ENCODE results near the gene FSCN2. TPM values are rescaled to one million over a fixed set of nuclear protein-coding genes. Genes with fewer than 3 reads are reported as not detected.

The FSCN2 gene
- polyA plus RNA-seq, 1 donor (not counting 4 experiments of a cell fraction or from before 2014, with no cell fraction given), result not detected

GRCh38 chr17:81565231-81565630 lies 37.1 kb downstream of the FSCN2 start:
- Histone ChIP-seq H4K20me1 (ENCODE audit: control insufficient read depth, extremely low read depth, insufficient read depth, low read length) (peaks cover 3% of the 10 kb centered on the region), H3K27me3 (ENCODE audit: control insufficient read depth, extremely low read depth, insufficient read depth, low read length) (no peaks in the 10 kb centered on the region), H3K36me3 (ENCODE audit: control insufficient read depth in 2 of 2, extremely low read depth in 1 of 2, insufficient read depth in 2 of 2, low read length in 2 of 2) (peaks cover 23 to 53% of the 10 kb centered on the region in 2 experiments), H3K9me3 (ENCODE audit: control insufficient read depth, low read depth, low read length) (no peaks in the 10 kb centered on the region), H2AFZ (ENCODE audit: control insufficient read depth, low read length) (no peak overlapping the region), H3K4me2 (ENCODE audit: control insufficient read depth, extremely low read depth, insufficient read depth, low read depth, low read length) (no peak overlapping the region), H3K79me2 (ENCODE audit: control insufficient read depth, insufficient read depth, low read length) (peaks cover 3% of the 10 kb centered on the region), H3K4me3 (ENCODE audit: control insufficient read depth in 2 of 3, extremely low read depth in 1 of 3, insufficient read depth in 2 of 3, low read depth in 1 of 3, low read length in 3 of 3) (no peak overlapping the region), H3K9me1 (ENCODE audit: control insufficient read depth, extremely low read depth, insufficient read depth, low read length) (peaks cover 2% of the 10 kb centered on the region), H3K4me1 (ENCODE audit: control insufficient read depth, extremely low read depth, insufficient read depth, low read length) (peaks cover 26% of the 10 kb centered on the region), H3K27ac (ENCODE audit: control insufficient read depth, insufficient read depth, low read length) (no peak overlapping the region), H3K9ac (ENCODE audit: control insufficient read depth, extremely low read depth, insufficient read depth, low read length) (no peak overlapping the region)
- dilution Hi-C loops (cut with MboI; ENCODE audit: extremely low pct_ligation_motif_present, low sequenced_read_pairs), result no loop called here
- no peak for FAIRE-seq
- no peak for DNase-seq (ENCODE audit: low read depth, low spot score)
- no peak for TF ChIP-seq CTCF (optimal IDR thresholded peaks at IDR 0.05 in 1 of 3, IDR thresholded peaks at IDR 0.05 in 1 of 3, conservative IDR thresholded peaks at IDR 0.05 in 1 of 3; ENCODE audit: extremely low read depth in 1 of 3, insufficient read depth in 2 of 3, low read length in 3 of 3)
- no peak for TF ChIP-seq EZH2 (IDR thresholded peaks at IDR 0.05; ENCODE audit: low read length)

GRCh38 chr17:81566461-81567126 lies 38.4 kb downstream of the FSCN2 start:
- H2AFZ ChIP-seq (ENCODE audit: control insufficient read depth, low read length), result no peak overlapping the region
- dilution Hi-C loops (cut with MboI; ENCODE audit: extremely low pct_ligation_motif_present, low sequenced_read_pairs), result no loop called here
- H3K27ac ChIP-seq (ENCODE audit: control insufficient read depth, insufficient read depth, low read length), result peak overlapping the region; percentile 28
- H3K36me3 ChIP-seq (ENCODE audit: control insufficient read depth in 2 of 2, extremely low read depth in 1 of 2, insufficient read depth in 2 of 2, low read length in 2 of 2), result peaks cover 34 to 62% of the 10 kb centered on the region in 2 experiments
- no peak for TF ChIP-seq CTCF (optimal IDR thresholded peaks at IDR 0.05 in 1 of 3, IDR thresholded peaks at IDR 0.05 in 1 of 3, conservative IDR thresholded peaks at IDR 0.05 in 1 of 3; ENCODE audit: extremely low read depth in 1 of 3, insufficient read depth in 2 of 3, low read length in 3 of 3)
- no peak for TF ChIP-seq EZH2 (IDR thresholded peaks at IDR 0.05; ENCODE audit: low read length)
- peaks cover 3% of the 10 kb centered on the region for H4K20me1 ChIP-seq (ENCODE audit: control insufficient read depth, extremely low read depth, insufficient read depth, low read length)
- no peaks in the 10 kb centered on the region for H3K9me3 ChIP-seq (ENCODE audit: control insufficient read depth, low read depth, low read length)
- DNase-seq (ENCODE audit: low read depth, low spot score) (no peak), FAIRE-seq (peak; percentile 78)
- peak overlapping the region; percentile 84 for H3K4me2 ChIP-seq (ENCODE audit: control insufficient read depth, extremely low read depth, insufficient read depth, low read depth, low read length)
- peaks cover 2% of the 10 kb centered on the region for H3K9me1 ChIP-seq (ENCODE audit: control insufficient read depth, extremely low read depth, insufficient read depth, low read length)
- peaks cover 26% of the 10 kb centered on the region for H3K4me1 ChIP-seq (ENCODE audit: control insufficient read depth, extremely low read depth, insufficient read depth, low read length)
- no peaks in the 10 kb centered on the region for H3K27me3 ChIP-seq (ENCODE audit: control insufficient read depth, extremely low read depth, insufficient read depth, low read length)
- H3K9ac ChIP-seq (ENCODE audit: control insufficient read depth, extremely low read depth, insufficient read depth, low read length), result peak overlapping the region; percentile 13
- peak overlapping the region in 2 of 3 experiments; percentile 18 to 29 for H3K4me3 ChIP-seq (ENCODE audit: control insufficient read depth in 2 of 3, extremely low read depth in 1 of 3, insufficient read depth in 2 of 3, low read depth in 1 of 3, low read length in 3 of 3)
- peaks cover 3% of the 10 kb centered on the region for H3K79me2 ChIP-seq (ENCODE audit: control insufficient read depth, insufficient read depth, low read length)
